Endodermal cell (in vitro differentiated cells): ENCODE measurements around the gene APLP1. TPM values are rescaled to one million over a fixed set of nuclear protein-coding genes. Genes with fewer than 3 reads are reported as not detected.
A peak's percentile ranks its signal among the peaks of the same experiment; 100 is the strongest.

Source experiments
- DNase-seq: peaks from one replicate; pipeline ENCODE4 v3.0.0-alpha.2; 2017
- H3K27ac ChIP-seq: 2 replicates; pipeline ENCODE4 v1.5.1; 2013; ENCODE audit warnings: mild to moderate bottlenecking, low read depth, low read length, moderate library complexity
- H3K27me3 ChIP-seq: 2 replicates; pipeline ENCODE4 v1.6.1; 2013; ENCODE audit warnings: mild to moderate bottlenecking, low read length, moderate library complexity; ENCODE audit not compliant: insufficient read depth, control insufficient read depth, poor library complexity, severe bottlenecking
- H3K36me3 ChIP-seq: 2 replicates; pipeline ENCODE4 v1.7.0; 2013; ENCODE audit warnings: mild to moderate bottlenecking, low read length, moderate library complexity; ENCODE audit not compliant: control insufficient read depth, insufficient read depth
- H3K4me1 ChIP-seq: one replicate; pipeline ENCODE4 v1.7.0; 2013; ENCODE audit warnings: low read length; ENCODE audit not compliant: control insufficient read depth, insufficient read depth
- H3K4me3 ChIP-seq: 2 replicates; pipeline ENCODE4 v1.5.1; 2013; ENCODE audit warnings: mild to moderate bottlenecking, low read length, moderate library complexity
- H3K9ac ChIP-seq: 2 replicates; pipeline ENCODE4 v1.6.1; 2013; ENCODE audit warnings: mild to moderate bottlenecking, low read length, moderate library complexity; ENCODE audit not compliant: poor library complexity, severe bottlenecking; ENCODE audit errors: extremely low read depth
- H3K9me3 ChIP-seq: 2 replicates; pipeline ENCODE4 v1.6.1; 2013; ENCODE audit warnings: mild to moderate bottlenecking, low read length, moderate library complexity; ENCODE audit not compliant: control insufficient read depth
- H3K27ac Mint-ChIP-seq: 2 replicates; pipeline ENCODE4 v1.8.0; 2020; ENCODE audit warnings: mixed read lengths
- H3K27me3 Mint-ChIP-seq: 2 replicates; pipeline ENCODE4 v1.8.0; 2021; ENCODE audit warnings: mild to moderate bottlenecking, mixed read lengths; ENCODE audit not compliant: insufficient read depth
- H3K36me3 Mint-ChIP-seq: 2 replicates; pipeline ENCODE4 v1.8.0; 2020; ENCODE audit warnings: low read depth, mixed read lengths
- H3K4me1 Mint-ChIP-seq: 2 replicates; pipeline ENCODE4 v1.8.0; 2020; ENCODE audit warnings: mixed read lengths
- H3K4me3 Mint-ChIP-seq: 2 replicates; pipeline ENCODE4 v1.8.0; 2020; ENCODE audit warnings: mild to moderate bottlenecking, moderate library complexity, mixed read lengths
- H3K9me3 Mint-ChIP-seq: 2 replicates; pipeline ENCODE4 v1.8.0; 2020; ENCODE audit warnings: mild to moderate bottlenecking, mixed read lengths
- CTCF ChIP-seq: fragments of 200-600 bp; sonication (generic); conservative IDR thresholded peaks from 2 replicates; pipeline ENCODE4 v1.5.0; 2021; ENCODE audit warnings: antibody characterized with exemption, mild to moderate bottlenecking
- WGBS, 2 experiments: methylation state at CpG; one replicate each; pipeline versions ENCODE4 v1.1.5 to v1.1.7; 2013; ENCODE audit warnings: missing lambda C conversion rate in 2 of 2, mixed read lengths in 1 of 2; ENCODE audit not compliant: insufficient coverage in 1 of 2, insufficient read length in 1 of 2; 5-methylcytosine and 5-hydroxymethylcytosine counted together
- total RNA-seq, 2 donors: library from RNA; stranded (reverse); fragmentation: NEBNext Ultra II Directional in 1 of 2; extraction: Animal tissue kit (Norgen Biotek cat#: 25700) in 1 of 2; gene quantifications; 2 replicates in 1 of 2; 3 replicates in 1 of 2; pipeline ENCODE4 v1.2.1, GENCODE V29; 2021

Gene APLP1
- total RNA-seq, 2 donors from 2014 or later = 4.1 to 10.6 TPM

GRCh38 chr19:35860436-35860817 lies 7.9 kb upstream of the APLP1 start:
- Histone ChIP-seq H3K4me1 (peaks cover 6% of the 10 kb centered on the region), H3K27ac (no peak overlapping the region), H3K9ac (no peak overlapping the region), H3K4me3 (peak overlapping the region; percentile 60), H3K9me3 (no peaks in the 10 kb centered on the region), H3K36me3 (no peaks in the 10 kb centered on the region), H3K27me3 (peaks cover 93% of the 10 kb centered on the region)
- peak; percentile 74 for DNase-seq
- Mint-ChIP-seq H3K4me3 (peak overlapping the region; percentile 57), H3K27me3 (peaks cover 83% of the 10 kb centered on the region), H3K36me3 (no peaks in the 10 kb centered on the region), H3K27ac (no peak overlapping the region), H3K9me3 (no peaks in the 10 kb centered on the region), H3K4me1 (peaks cover 11% of the 10 kb centered on the region)
- peak; percentile 40 for TF ChIP-seq CTCF
- 12 to 15% methylated on average over 19 to 24 of the region's 24 CpGs for WGBS, 2 experiments

GRCh38 chr19:35860818-35861639 lies 7.3 kb upstream of the APLP1 start:
- DNase-seq = peak; percentile 98
- Histone ChIP-seq H3K4me1 (peaks cover 2% of the 10 kb centered on the region), H3K4me3 (peak overlapping the region; percentile 60), H3K36me3 (no peaks in the 10 kb centered on the region), H3K27me3 (peaks cover 93% of the 10 kb centered on the region), H3K27ac (no peak overlapping the region), H3K9me3 (no peaks in the 10 kb centered on the region), H3K9ac (no peak overlapping the region)
- peaks cover 84% of the 10 kb centered on the region for H3K27me3 Mint-ChIP-seq
- H3K4me3 Mint-ChIP-seq = peak overlapping the region; percentile 57
- H3K27ac Mint-ChIP-seq = no peak overlapping the region
- H3K9me3 Mint-ChIP-seq = no peaks in the 10 kb centered on the region
- H3K4me1 Mint-ChIP-seq = peaks cover 8% of the 10 kb centered on the region
- 8 to 12% methylated on average over 28 to 55 of the region's 55 CpGs for WGBS, 2 experiments
- TF ChIP-seq CTCF = no peak
- H3K36me3 Mint-ChIP-seq = no peaks in the 10 kb centered on the region

GRCh38 chr19:35861640-35862160 lies 6.7 kb upstream of the APLP1 start:
- Histone ChIP-seq H3K36me3 (no peaks in the 10 kb centered on the region), H3K4me3 (peak overlapping the region; percentile 60), H3K4me1 (no peaks in the 10 kb centered on the region), H3K9me3 (no peaks in the 10 kb centered on the region), H3K27ac (no peak overlapping the region), H3K27me3 (peaks cover 93% of the 10 kb centered on the region), H3K9ac (no peak overlapping the region)
- H3K4me1 Mint-ChIP-seq = peaks cover 8% of the 10 kb centered on the region
- peak; percentile 63 for DNase-seq
- H3K27ac Mint-ChIP-seq = no peak overlapping the region
- no peaks in the 10 kb centered on the region for H3K9me3 Mint-ChIP-seq
- H3K27me3 Mint-ChIP-seq = peaks cover 87% of the 10 kb centered on the region
- H3K36me3 Mint-ChIP-seq = no peaks in the 10 kb centered on the region
- WGBS, 2 experiments = 51 to 57% methylated on average over 16 to 19 of the region's 19 CpGs
- peak overlapping the region; percentile 57 for H3K4me3 Mint-ChIP-seq
- no peak for TF ChIP-seq CTCF
